GM12878 (cell line): ENCODE results near the gene MYL7. TPM values are rescaled to one million over a fixed set of nuclear protein-coding genes. Genes with fewer than 3 reads are reported as not detected.
A peak's percentile ranks its signal among the peaks of the same experiment; 100 is the strongest.

Experiments used
- CBFB ChIP-seq: IDR thresholded peaks from 2 replicates; pipeline ENCODE4 v1.6.1; 2016; ENCODE audit warnings: antibody characterized with exemption, low read depth
- DPF2 ChIP-seq: fragments of 450-650 bp; IDR thresholded peaks from 2 replicates; pipeline ENCODE4 v1.6.1; 2017; ENCODE audit warnings: mild to moderate bottlenecking
- FOXK2 ChIP-seq: fragments of 450-650 bp; IDR thresholded peaks from 2 replicates; pipeline ENCODE4 v1.6.1; 2017; ENCODE audit warnings: mild to moderate bottlenecking, moderate library complexity
- HCFC1 ChIP-seq: fragments of 150-350 bp; IDR thresholded peaks from 2 replicates; pipeline ENCODE4 v1.6.1; 2014; ENCODE audit warnings: low read length
- IKZF1 ChIP-seq: fragments of 450-650 bp; conservative IDR thresholded peaks from 2 replicates; pipeline ENCODE4 v1.6.1; 2017; ENCODE audit warnings: antibody characterized with exemption, mild to moderate bottlenecking
- IKZF2 ChIP-seq, 2 experiments: fragments of 450-650 bp; IDR thresholded peaks; 2 replicates each; pipeline ENCODE4 v1.6.1; 2017; ENCODE audit warnings: mild to moderate bottlenecking in 2 of 2, moderate library complexity in 2 of 2
- MTA2 ChIP-seq: fragments of 450-650 bp; IDR thresholded peaks from 2 replicates; pipeline ENCODE4 v1.6.1; 2016; ENCODE audit warnings: low read depth, mild to moderate bottlenecking, moderate library complexity
- MYC ChIP-seq: IDR thresholded peaks from 2 replicates; pipeline ENCODE4 v1.6.1; 2011; ENCODE audit warnings: mild to moderate bottlenecking, low read length, moderate library complexity, inconsistent platforms; ENCODE audit not compliant: insufficient read depth, insufficient replicate concordance, insufficient read length, severe bottlenecking
- NFYA ChIP-seq: IDR thresholded peaks from 2 replicates; pipeline ENCODE4 v1.6.1; 2011; ENCODE audit warnings: low read depth, mild to moderate bottlenecking, low read length, improper control_type of control experiment, borderline replicate concordance
- NRF1 ChIP-seq: conservative IDR thresholded peaks from 2 replicates; pipeline ENCODE4 v1.6.1; 2011; ENCODE audit warnings: mild to moderate bottlenecking, low read depth, low read length, improper control_type of control experiment
- POU2F2 ChIP-seq: IDR thresholded peaks from 3 replicates; pipeline ENCODE4 v1.6.1; 2011; ENCODE audit warnings: low read depth, mild to moderate bottlenecking, low read length, borderline replicate concordance
- RB1 ChIP-seq: fragments of 450-650 bp; formaldehyde crosslinking; IDR thresholded peaks from 2 replicates; pipeline ENCODE4 v1.6.1; 2017; ENCODE audit warnings: mild to moderate bottlenecking, borderline replicate concordance
- RUNX3 ChIP-seq: IDR thresholded peaks from 2 replicates; pipeline ENCODE4 v1.6.1; 2012; ENCODE audit warnings: low read length, inconsistent platforms
- SPI1 ChIP-seq: IDR thresholded peaks from 2 replicates; pipeline ENCODE4 v1.6.1; 2011; ENCODE audit warnings: low read depth, mild to moderate bottlenecking, low read length, moderate library complexity, borderline replicate concordance; ENCODE audit not compliant: insufficient read depth
- TCF12 ChIP-seq: IDR thresholded peaks from 2 replicates; pipeline ENCODE4 v1.6.1; 2011; ENCODE audit warnings: low read depth, mild to moderate bottlenecking, low read length
- ZNF384 ChIP-seq: IDR thresholded peaks from 2 replicates; pipeline ENCODE4 v1.6.1; 2012; ENCODE audit warnings: low read depth, mild to moderate bottlenecking, low read length, improper control_type of control experiment, borderline replicate concordance
- polyA plus RNA-seq, 11 experiments: library from polyadenylated mRNA; depleted of rRNA in 4 of 11; unstranded in 6 of 11; stranded (reverse) in 5 of 11; fragments of >200 nt; fragmentation: Nextera tagmentation in 4 of 11; fragmentation: Illumina TruSeq in 1 of 11; extraction: Ambion mirVana in 4 of 11; extraction: Trizol in 1 of 11; gene quantifications; 1 replicate in 1 of 11; 2 replicates in 10 of 11; pipeline versions ENCODE4 v1.2.1 to v1.2.3, GENCODE V29; 2011 to 2016; ENCODE audit warnings: inconsistent platforms in 2 of 11, missing spikeins in 2 of 11, low read depth in 1 of 11
- total RNA-seq, 4 experiments: library from RNA; depleted of rRNA in 3 of 4; stranded (reverse); fragments of >200 nt in 3 of 4; fragmentation: Illumina TruSeq in 1 of 4; extraction: Trizol in 1 of 4; gene quantifications; 2 replicates each; pipeline versions ENCODE4 v1.2.1 to v1.2.3, GENCODE V29; 2013 to 2021
- TF ChIP-seq, protein P1 (sequence below): IDR thresholded peaks from 2 replicates; pipeline ENCODE4 v1.6.1; 2011; ENCODE audit warnings: borderline replicate concordance, low read depth, mild to moderate bottlenecking, moderate library complexity, mixed read lengths, low read length; ENCODE audit not compliant: insufficient read depth; ENCODE audit errors: extremely low read length
- TF ChIP-seq, protein P2 (sequence below): IDR thresholded peaks from 2 replicates; pipeline ENCODE4 v1.6.1; 2012; ENCODE audit warnings: low read length, inconsistent platforms
- TF ChIP-seq, protein P3 (sequence below): IDR thresholded peaks from 2 replicates; pipeline ENCODE4 v1.6.1; 2012; ENCODE audit warnings: low read depth, low read length, improper control_type of control experiment
- TF ChIP-seq, protein P4 (sequence below): fragments of 450-650 bp; IDR thresholded peaks from 2 replicates; pipeline ENCODE4 v1.6.1; 2016; ENCODE audit warnings: mild to moderate bottlenecking, moderate library complexity, borderline replicate concordance

MYL7 gene
- total and polyA plus RNA-seq, 10 of the 15 experiments (the other 5 are each of a cell fraction or from before 2014, with no cell fraction given) = 1.9 TPM; not detected in 9

DNA sequence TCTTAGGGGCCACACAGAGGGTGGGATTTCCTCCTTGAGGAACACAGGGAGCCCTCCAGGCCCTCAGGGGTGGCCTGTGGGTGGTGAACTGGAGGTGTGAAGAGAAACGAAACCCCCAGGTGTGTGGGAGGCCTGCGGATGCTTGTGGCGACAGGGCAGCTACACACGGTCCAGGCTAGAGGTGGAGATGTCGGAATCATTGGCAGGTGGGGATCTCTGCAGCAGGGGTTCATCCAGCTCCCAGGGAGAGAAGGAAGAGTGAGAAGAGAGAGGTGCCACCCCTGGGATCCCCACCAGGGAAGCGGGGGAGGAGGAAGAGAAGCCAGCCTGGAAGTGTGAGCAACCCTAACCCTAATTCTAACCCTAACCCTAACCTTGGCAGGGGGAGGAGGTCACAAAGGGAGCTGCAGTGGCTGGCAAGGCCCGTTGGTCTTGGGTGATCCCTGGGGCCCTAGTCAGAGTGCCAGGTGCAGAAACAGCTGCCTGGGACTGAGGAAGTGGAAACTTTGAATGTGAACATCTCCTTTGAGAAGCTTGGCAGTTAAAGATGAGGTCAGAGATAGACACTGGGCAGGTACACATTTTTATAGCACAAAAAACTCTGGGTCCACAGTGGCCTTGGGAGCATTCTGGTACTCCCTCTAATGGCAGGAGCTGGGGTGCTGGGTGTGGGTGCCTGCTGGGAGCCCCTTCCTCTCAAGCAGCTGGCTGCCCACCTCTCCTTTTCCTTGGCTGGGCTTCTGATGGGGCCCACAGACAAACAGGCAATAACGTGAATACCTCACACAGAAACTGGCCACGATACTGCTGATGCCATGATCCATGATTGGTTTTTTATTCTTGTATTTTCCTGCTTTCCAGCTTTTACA lies 43.8 kb downstream of the MYL7 start (continued):
- TF ChIP-seq MTA2 (peak; percentile 52), SPI1 (peak; percentile 61; the same call in 1 of the 2 replicates), NRF1 (no peak), RB1 (0 out of 2 replicates have a peak, but pooled peaks have one; percentile 26), RUNX3 (peak; percentile 58), ZNF384 (no peak), POU2F2 (no peak), IKZF2 (IDR thresholded peaks at IDR 0.05) (peak; percentile 47 to 69; a peak in 3 of 4 replicates), DPF2 (0 out of 2 replicates have a peak, but pooled peaks have one; percentile 63), IKZF1 (peak; percentile 75), MYC (no peak), CBFB (no peak), HCFC1 (no peak), TCF12 (peak; percentile 86), FOXK2 (no peak), NFYA (no peak)
- TF ChIP-seq, protein P1, sequence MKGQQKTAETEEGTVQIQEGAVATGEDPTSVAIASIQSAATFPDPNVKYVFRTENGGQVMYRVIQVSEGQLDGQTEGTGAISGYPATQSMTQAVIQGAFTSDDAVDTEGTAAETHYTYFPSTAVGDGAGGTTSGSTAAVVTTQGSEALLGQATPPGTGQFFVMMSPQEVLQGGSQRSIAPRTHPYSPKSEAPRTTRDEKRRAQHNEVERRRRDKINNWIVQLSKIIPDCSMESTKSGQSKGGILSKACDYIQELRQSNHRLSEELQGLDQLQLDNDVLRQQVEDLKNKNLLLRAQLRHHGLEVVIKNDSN = no peak
- TF ChIP-seq, protein P2, sequence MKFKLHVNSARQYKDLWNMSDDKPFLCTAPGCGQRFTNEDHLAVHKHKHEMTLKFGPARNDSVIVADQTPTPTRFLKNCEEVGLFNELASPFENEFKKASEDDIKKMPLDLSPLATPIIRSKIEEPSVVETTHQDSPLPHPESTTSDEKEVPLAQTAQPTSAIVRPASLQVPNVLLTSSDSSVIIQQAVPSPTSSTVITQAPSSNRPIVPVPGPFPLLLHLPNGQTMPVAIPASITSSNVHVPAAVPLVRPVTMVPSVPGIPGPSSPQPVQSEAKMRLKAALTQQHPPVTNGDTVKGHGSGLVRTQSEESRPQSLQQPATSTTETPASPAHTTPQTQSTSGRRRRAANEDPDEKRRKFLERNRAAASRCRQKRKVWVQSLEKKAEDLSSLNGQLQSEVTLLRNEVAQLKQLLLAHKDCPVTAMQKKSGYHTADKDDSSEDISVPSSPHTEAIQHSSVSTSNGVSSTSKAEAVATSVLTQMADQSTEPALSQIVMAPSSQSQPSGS = no peak
- TF ChIP-seq, protein P3, sequence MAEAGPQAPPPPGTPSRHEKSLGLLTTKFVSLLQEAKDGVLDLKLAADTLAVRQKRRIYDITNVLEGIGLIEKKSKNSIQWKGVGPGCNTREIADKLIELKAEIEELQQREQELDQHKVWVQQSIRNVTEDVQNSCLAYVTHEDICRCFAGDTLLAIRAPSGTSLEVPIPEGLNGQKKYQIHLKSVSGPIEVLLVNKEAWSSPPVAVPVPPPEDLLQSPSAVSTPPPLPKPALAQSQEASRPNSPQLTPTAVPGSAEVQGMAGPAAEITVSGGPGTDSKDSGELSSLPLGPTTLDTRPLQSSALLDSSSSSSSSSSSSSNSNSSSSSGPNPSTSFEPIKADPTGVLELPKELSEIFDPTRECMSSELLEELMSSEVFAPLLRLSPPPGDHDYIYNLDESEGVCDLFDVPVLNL = no peak
- TF ChIP-seq, protein P4, sequence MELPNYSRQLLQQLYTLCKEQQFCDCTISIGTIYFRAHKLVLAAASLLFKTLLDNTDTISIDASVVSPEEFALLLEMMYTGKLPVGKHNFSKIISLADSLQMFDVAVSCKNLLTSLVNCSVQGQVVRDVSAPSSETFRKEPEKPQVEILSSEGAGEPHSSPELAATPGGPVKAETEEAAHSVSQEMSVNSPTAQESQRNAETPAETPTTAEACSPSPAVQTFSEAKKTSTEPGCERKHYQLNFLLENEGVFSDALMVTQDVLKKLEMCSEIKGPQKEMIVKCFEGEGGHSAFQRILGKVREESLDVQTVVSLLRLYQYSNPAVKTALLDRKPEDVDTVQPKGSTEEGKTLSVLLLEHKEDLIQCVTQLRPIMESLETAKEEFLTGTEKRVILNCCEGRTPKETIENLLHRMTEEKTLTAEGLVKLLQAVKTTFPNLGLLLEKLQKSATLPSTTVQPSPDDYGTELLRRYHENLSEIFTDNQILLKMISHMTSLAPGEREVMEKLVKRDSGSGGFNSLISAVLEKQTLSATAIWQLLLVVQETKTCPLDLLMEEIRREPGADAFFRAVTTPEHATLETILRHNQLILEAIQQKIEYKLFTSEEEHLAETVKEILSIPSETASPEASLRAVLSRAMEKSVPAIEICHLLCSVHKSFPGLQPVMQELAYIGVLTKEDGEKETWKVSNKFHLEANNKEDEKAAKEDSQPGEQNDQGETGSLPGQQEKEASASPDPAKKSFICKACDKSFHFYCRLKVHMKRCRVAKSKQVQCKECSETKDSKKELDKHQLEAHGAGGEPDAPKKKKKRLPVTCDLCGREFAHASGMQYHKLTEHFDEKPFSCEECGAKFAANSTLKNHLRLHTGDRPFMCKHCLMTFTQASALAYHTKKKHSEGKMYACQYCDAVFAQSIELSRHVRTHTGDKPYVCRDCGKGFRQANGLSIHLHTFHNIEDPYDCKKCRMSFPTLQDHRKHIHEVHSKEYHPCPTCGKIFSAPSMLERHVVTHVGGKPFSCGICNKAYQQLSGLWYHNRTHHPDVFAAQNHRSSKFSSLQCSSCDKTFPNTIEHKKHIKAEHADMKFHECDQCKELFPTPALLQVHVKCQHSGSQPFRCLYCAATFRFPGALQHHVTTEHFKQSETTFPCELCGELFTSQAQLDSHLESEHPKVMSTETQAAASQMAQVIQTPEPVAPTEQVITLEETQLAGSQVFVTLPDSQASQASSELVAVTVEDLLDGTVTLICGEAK = no peak
